ENCODE measurements around the gene IL33. TPM values are rescaled to one million over a fixed set of nuclear protein-coding genes. Genes with fewer than 3 reads are reported as not detected.

Gene IL33
- total RNA-seq, 1 donor from 2014 or later, result not detected

- peaks cover 4% of the 10 kb centered on the region for H3K9me3 Mint-ChIP-seq (ENCODE audit: low read depth)
- H3K27ac Mint-ChIP-seq (ENCODE audit: unreplicated experiment), result no peak overlapping the region
- H3K4me3 Mint-ChIP-seq (ENCODE audit: unreplicated experiment), result no peak overlapping the region
- no peaks in the 10 kb centered on the region for H3K36me3 Mint-ChIP-seq (ENCODE audit: low read depth)
- DNase-seq (ENCODE audit: low spot score), result no peak
- no peak for TF ChIP-seq CTCF (IDR thresholded peaks at IDR 0.05)
- peaks cover 25% of the 10 kb centered on the region for H3K27me3 Mint-ChIP-seq (ENCODE audit: low read depth)
- H3K4me1 Mint-ChIP-seq (ENCODE audit: low read depth), result no peaks in the 10 kb centered on the region
Observed at GRCh38 chr9:6188906-6189305, 26.7 kb upstream of the IL33 start.

- Mint-ChIP-seq H3K27ac (ENCODE audit: unreplicated experiment) (no peak overlapping the region), H3K4me3 (ENCODE audit: unreplicated experiment) (no peak overlapping the region), H3K36me3 (ENCODE audit: low read depth) (no peaks in the 10 kb centered on the region), H3K4me1 (ENCODE audit: low read depth) (no peaks in the 10 kb centered on the region), H3K9me3 (ENCODE audit: low read depth) (peaks cover 4% of the 10 kb centered on the region), H3K27me3 (ENCODE audit: low read depth) (peaks cover 22% of the 10 kb centered on the region)
- peak; percentile 28 for TF ChIP-seq CTCF (IDR thresholded peaks at IDR 0.05)
- no peak for DNase-seq (ENCODE audit: low spot score)
Observed at GRCh38 chr9:6194934-6195333, 20.7 kb upstream of the IL33 start.

- no peak for DNase-seq (ENCODE audit: low spot score)
- Mint-ChIP-seq H3K27me3 (ENCODE audit: low read depth) (peaks cover 25% of the 10 kb centered on the region), H3K9me3 (ENCODE audit: low read depth) (peaks cover 4% of the 10 kb centered on the region), H3K36me3 (ENCODE audit: low read depth) (no peaks in the 10 kb centered on the region), H3K4me1 (ENCODE audit: low read depth) (no peaks in the 10 kb centered on the region), H3K27ac (ENCODE audit: unreplicated experiment) (no peak overlapping the region), H3K4me3 (ENCODE audit: unreplicated experiment) (no peak overlapping the region)
- no peak for TF ChIP-seq CTCF (IDR thresholded peaks at IDR 0.05)
Observed at GRCh38 chr9:6195714-6196360, 19.8 kb upstream of the IL33 start.

- no peak for DNase-seq (ENCODE audit: low spot score)
- H3K27ac Mint-ChIP-seq (ENCODE audit: unreplicated experiment), result no peak overlapping the region
- peaks cover 4% of the 10 kb centered on the region for H3K9me3 Mint-ChIP-seq (ENCODE audit: low read depth)
- H3K27me3 Mint-ChIP-seq (ENCODE audit: low read depth), result peaks cover 13% of the 10 kb centered on the region
- peak; percentile 28 for TF ChIP-seq CTCF (IDR thresholded peaks at IDR 0.05)
- no peak overlapping the region for H3K4me3 Mint-ChIP-seq (ENCODE audit: unreplicated experiment)
- H3K36me3 Mint-ChIP-seq (ENCODE audit: low read depth), result no peaks in the 10 kb centered on the region
- H3K4me1 Mint-ChIP-seq (ENCODE audit: low read depth), result no peaks in the 10 kb centered on the region
Observed at GRCh38 chr9:6197330-6197729, 18.3 kb upstream of the IL33 start.

GRCh38 chr9:6198251-6198650 is 17.4 kb upstream of the IL33 start:
- no peaks in the 10 kb centered on the region for H3K4me1 Mint-ChIP-seq (ENCODE audit: low read depth)
- H3K4me3 Mint-ChIP-seq (ENCODE audit: unreplicated experiment), result no peak overlapping the region
- DNase-seq (ENCODE audit: low spot score), result no peak
- peaks cover 12% of the 10 kb centered on the region for H3K27me3 Mint-ChIP-seq (ENCODE audit: low read depth)
- H3K36me3 Mint-ChIP-seq (ENCODE audit: low read depth), result no peaks in the 10 kb centered on the region
- TF ChIP-seq CTCF (IDR thresholded peaks at IDR 0.05), result no peak
- H3K27ac Mint-ChIP-seq (ENCODE audit: unreplicated experiment), result no peak overlapping the region
- peaks cover 4% of the 10 kb centered on the region for H3K9me3 Mint-ChIP-seq (ENCODE audit: low read depth)

Data from chondrocyte (in vitro differentiated cells).